Measurements from ENCODE around the gene NGRN. TPM values are rescaled to one million over a fixed set of nuclear protein-coding genes. Genes with fewer than 3 reads are reported as not detected.

NGRN gene
- total RNA-seq, 5 donors from 2014 or later (not counting 1 experiment from before 2014, with no cell fraction given) = 44.5 to 53.1 (median 46.1) TPM

Other genes with a start within 250 kb of the NGRN start
- 10 to 100 TPM; 45.8 to 56.1 (median 49.2) TPM for gene IDH2, start 163.2 kb upstream of the NGRN start, total RNA-seq
- 10 to 100 TPM; 11.7 to 34.7 (median 25.4) TPM for gene SEMA4B, start 64.3 kb upstream of the NGRN start, total RNA-seq
- gene CIB1, start 31.7 kb upstream of the NGRN start, total RNA-seq = 100 to 1,000 TPM; 112 to 201 (median 139) TPM
- gene GDPGP1, start 31.5 kb upstream of the NGRN start, total RNA-seq = 10 to 100 TPM in 3 of 5 donors, 1 to 10 TPM in 2; 7.9 to 14.5 (median 12.1) TPM
- 1 to 10 TPM in 2 of 5 donors, under 1 TPM in 3; 0.46 to 1.7 (median 0.70) TPM for gene TTLL13, start 16.1 kb upstream of the NGRN start, total RNA-seq
- gene ZNF774, start 86.6 kb downstream of the NGRN start, total RNA-seq = under 1 TPM; 0.61 to 0.85 (median 0.70) TPM
- 100 to 1,000 TPM; 125 to 158 (median 127) TPM for gene IQGAP1, start 122.6 kb downstream of the NGRN start, total RNA-seq